GM18873 (cell line): ENCODE results near the gene PTPRK.

ENCODE experiments used
- ATAC-seq: cut with Tn5 transposase; IDR thresholded peaks from one replicate; pipeline ENCODE4 v1.9.1; 2021; ENCODE audit warnings: mild to moderate bottlenecking, moderate library complexity, moderate number of reproducible peaks; ENCODE audit not compliant: unreplicated experiment, low FRiP score

PTPRK gene

DNA sequence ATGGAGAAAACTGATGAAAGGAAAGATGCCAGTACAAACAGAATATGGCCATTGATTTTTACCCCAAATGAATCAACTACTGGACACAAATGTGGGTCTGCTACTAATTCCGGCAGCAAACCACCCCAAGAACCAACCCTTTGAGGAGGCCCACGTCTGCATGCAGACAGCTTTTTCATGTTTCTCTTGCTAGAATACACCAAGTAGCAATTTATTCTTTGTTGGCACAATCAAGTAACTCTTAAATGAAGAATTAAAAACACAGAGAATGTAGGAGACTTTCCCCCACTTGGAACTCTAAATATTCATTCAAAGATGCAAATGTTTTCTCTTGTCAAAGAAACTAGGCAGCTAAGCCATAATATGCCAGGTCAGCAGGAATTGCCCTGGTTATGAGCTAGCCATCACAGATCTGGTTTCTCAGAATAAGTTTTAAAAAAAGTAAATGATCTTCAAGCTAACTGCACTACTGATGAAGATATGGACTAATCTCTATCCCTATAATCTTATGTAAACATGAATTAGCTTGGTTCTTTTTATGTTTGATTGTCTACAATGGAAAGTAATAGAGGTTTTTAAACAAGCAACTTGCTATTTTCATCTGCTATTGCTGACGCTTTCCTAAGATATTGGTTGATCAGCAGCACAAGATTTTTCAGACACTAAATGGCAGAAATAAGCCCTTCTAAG, 456.4 kb downstream of the PTPRK start:
- no peak for ATAC-seq

DNA sequence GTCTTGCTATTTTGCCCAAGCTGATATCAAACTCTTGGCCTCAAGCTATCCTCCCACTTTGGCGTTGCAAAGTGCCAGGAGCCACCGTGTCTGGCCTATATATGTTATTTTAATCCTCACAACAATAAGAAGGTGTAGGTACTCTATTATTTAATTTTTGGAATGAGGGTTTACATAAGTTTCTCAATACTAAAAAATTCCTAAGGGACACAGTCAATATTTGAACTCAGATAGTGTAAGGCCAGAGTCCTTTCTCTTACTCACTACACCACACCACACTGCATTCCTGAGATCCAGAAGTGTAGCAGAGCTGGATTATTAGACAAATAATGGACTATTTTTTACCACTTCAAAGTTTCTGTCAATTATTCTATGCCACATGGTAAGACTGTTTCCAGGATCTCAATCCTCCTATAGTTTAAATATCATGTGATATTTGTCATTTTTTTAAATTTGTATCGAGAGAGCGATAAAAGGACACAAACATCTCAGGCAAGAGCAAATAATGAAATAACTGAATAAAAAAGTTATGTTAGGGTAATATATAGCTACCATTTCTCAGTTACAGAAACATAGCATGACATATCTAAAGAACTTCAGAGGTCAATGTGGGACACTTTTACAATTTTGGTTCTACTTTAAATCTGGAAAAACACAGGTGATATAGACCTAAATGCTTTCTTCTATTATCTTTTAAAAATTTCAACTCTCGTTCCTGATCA, 457.4 kb downstream of the PTPRK start:
- no peak for ATAC-seq

DNA sequence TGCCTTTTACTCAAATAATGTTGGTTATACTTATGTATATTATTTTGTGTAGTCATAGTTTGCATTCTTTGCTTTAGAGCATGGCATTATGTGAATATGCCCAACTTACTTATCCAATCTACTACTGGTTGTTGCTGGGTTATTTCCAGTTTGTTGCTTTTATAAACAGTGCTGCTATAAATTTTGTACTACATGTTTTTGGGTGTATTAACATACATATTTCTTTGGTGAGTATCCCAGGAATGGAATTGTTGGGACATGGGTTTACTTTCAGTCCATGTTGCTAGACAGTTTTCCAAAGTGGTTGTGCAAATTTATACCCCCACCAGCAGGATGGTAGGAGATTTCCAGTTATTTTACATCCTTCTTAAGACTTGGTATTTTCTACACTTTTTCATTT, 462.5 kb downstream of the PTPRK start:
- no peak for ATAC-seq

DNA sequence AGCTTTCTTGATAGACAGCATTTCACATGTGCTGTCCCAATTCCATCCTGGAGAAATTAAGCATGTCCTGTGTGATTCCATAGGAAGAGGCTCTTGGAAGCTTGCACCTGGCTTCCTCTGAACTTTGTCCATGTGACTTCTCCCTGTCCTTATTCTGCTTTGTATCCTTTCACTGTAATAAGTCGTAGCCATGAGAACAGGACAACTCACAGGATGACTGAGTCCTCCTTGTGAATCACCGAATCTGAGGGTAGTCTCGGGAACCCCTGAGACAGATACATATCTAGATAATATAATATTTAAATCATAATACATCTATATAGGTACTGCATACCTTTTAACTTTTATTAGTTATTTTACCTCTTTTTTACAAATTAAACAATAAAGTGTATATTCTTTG, 462.9 kb downstream of the PTPRK start:
- no peak for ATAC-seq

DNA sequence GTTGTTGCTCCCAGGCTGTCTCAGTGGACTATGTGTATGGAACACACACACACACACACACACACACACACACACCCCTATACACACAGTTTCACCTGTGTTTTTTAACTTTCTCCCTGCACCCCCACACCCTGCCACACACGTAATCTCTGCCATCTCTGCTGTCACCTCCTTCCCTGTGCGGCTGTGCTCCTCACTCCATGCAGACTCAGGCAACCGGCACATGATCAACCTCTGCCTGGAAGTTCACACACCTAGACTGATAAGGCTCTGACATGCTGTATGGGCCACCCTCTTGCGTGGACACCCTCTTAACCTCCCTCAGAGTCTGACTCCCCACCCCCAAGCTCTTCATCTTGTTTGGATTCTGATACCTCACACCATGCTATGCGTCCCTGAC, 467.3 kb downstream of the PTPRK start:
- no peak for ATAC-seq

DNA sequence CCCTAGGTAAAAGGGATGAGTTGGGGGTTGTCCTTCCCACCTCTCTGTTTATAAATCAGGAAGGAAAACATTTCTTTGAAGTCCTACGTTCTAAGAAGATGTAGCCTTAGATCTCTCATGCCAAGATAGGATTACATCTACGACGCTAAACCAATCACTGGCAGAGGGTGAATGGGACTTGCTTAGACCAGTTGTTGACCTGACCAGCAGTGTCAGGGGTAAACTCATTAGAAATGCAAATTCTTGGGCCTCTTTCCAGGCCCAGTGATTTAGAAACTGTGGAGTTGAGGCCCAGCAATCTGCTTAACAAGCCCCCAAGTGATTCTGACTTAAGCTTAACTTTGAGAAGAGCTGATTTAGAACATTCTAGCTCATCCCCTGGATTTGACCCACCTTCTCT, 472.4 kb downstream of the PTPRK start:
- no peak for ATAC-seq

DNA sequence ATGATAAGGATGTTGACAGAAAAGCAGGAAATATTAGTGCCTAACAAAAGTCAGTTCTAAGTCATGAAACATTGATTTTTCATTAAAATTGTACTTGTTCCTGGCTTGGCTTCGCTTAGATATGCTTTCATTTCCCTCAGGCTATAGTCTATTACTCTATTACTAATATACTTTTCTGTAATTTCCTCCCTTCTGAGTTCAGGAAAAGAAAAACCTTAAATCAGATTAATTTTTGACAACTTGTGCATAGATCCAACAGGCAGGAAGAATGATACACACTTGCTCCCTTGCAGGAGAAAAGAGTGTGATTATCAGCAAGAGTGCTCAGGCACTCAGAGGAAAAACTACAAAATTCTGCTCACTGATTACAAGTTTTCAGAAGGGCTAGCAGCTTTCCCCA, 474.4 kb downstream of the PTPRK start:
- ATAC-seq = no peak

DNA sequence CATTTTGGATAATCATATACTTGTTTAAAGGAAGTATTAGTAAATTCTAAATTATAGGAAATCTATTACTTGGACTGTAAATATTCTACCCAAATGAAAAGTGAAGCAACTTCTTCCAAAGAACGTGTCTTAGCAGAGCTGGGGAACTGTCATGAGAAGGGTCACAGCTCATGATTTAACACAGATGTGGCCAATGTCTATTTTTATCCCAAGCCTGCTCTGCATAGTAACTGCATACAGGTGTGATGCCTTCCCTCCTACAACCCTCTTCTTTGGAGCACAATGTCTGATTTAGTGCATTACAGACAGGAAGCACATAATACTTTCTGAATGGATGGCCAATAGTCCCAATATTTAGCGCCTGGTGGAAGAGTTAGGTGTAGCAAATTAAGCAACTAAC, 480.9 kb downstream of the PTPRK start:
- no peak for ATAC-seq

DNA sequence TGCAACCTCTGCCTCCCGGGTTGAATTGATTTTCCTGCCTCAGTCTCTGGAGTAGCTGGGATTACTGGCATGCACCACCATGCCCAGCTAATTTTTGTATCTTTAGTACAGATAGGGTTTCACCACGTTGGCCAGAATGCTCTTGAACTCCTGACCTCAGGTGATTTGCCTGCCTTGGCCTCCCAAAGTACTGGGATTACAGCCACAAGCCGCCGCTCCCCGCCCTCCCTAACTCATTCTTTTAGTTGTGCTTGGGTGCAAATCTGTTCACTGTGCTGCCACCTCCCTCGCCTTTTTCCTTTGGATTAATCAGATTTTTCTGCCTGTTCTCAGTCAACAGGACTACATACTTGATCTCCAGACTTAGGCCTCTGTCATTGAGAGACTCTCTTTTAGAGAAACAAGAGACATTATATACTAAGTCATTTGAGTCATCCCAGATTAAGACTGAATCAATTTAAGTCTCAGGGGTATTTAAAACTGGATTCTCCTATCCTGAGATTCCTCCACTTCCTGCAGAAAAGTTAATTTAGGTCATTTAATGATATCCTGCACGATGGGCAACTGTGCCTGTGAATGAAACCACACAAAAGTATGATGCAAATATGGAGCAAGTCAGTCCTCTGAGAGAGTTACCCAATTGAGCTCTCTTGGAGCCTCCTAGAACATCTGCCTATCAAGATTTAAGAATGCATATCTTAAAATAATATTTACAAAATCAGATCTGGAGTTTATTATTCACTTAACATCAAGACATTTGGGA, 483.4 kb downstream of the PTPRK start:
- ATAC-seq = no peak

DNA sequence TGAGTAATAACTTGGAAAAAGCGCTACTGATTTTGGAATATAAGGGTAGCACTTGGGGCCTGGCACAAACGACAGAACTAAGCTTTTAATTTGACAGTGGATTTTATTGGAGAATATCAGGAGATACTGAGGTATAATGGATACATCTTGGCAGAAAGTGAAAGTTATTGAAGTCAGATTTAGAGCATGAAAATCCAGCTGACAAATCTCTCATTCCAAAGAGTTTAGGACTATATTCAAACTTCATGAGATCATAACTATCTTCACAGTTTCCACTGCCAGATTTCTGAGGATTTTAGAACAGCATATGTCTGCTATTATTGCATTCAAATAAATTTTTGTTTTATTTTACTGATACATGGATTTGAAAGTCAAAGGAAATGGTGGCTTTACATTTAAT, 487.2 kb downstream of the PTPRK start:
- no peak for ATAC-seq

DNA sequence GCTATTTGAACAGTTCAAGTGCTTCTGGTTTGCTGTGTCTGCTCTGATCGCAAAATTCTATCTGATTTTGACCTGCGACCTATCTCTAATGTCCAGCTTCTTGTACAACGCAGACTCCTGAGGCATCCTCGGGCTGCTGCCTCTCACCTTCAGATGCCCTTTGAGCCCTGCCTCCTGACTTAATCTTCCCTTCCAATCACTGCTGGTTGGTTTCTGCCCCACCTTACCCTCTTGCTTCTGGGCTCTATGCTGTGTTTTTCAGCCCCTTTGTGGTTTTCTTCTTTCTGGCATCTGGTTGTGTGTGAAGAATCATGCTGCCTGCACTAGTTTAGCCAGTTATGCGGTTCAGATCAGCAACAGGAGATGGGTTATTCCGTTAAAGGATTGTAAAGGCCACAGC, 488.4 kb downstream of the PTPRK start:
- ATAC-seq = no peak

DNA sequence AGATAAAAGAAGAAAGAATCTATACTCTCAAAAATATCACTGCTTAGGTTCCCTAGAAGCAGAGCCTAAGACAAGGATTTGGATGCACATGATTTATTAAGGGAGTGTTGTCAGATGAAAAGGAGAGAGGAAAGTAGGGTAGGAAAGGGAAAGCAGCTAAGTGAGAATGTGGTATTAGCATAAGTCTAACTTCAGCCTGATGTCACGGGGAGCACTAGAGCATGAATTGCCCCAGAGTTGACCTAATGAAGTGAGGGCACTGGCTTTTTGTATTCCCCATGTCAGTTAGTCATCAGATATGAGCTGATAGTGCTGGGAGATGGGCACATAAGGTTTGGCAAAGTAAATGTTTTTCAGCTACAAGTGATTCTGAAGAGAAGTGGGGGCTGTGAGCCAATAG, 490.6 kb downstream of the PTPRK start:
- no peak for ATAC-seq

DNA sequence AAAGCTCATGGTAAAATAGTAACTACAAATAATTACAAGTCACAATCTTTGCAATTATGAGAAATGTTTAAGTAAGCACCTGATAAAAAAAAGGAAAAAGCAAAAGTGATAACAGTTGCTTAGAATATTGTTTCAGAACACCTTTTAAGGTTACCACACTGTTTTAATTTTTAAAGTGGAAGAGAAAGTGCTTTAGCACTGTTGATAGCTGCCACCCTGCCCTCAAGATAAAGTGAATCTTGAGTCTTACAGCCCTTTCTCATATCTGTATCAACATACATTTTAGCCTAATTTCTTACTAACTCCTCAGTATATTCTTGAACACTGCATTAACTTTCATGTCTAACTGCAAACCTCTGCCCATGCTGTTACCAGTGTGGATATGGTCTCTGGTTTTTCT, 492.2 kb downstream of the PTPRK start:
- ATAC-seq = no peak

DNA sequence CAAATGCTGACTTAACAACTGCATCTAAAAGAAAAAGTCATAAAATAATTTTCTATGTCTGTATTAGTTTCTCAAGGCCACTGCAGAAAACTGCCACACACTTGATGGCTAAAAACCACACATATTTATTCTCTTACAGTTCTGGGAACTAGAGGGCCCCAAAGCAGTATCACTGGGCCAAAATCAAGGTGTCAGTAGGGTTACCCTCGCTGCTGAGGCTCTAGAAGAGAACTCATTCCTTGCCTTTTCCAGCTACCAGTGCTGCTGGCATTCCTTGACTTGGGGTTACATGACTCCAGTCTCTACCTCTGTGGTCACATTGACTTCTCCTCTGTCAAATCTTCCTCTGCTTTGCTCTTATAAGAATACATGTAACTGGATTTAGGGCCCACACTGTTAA, 494.9 kb downstream of the PTPRK start:
- ATAC-seq = no peak

DNA sequence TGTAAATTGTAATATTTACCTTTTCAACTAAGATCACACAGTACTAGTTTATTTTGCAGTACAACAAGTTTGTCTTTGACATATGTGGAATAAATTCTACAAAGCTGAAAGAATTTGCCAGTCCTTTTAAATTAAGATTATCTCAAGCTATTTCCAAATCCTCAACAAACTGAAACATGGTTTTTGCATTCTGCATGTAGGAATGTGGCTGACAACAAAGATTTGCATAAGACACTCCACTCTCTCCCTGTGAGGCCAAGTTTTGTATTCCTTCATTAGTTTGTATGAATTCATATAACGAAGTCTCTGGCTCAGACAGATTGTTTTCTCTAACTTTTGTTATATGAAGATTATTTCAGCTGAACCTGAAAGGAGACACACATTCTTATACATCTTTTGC, 495.4 kb downstream of the PTPRK start:
- no peak for ATAC-seq

DNA sequence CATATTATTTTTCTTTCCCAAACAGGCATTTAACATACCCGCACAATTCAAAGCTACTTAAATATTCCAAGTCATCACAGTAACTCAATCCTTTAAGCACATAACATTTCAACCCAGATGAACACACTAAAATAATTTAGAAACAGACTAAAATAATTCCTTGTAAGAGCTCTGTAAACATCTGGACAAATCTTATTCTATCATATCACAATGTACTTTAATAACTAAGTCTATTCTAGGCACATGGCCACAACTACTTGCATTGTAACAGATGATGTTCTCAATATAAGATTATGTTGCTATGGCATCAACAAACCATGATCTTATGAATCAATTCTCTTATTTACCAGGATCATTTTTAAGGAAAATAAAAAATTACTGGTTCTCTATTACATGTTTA, 496.4 kb downstream of the PTPRK start:
- no peak for ATAC-seq

DNA sequence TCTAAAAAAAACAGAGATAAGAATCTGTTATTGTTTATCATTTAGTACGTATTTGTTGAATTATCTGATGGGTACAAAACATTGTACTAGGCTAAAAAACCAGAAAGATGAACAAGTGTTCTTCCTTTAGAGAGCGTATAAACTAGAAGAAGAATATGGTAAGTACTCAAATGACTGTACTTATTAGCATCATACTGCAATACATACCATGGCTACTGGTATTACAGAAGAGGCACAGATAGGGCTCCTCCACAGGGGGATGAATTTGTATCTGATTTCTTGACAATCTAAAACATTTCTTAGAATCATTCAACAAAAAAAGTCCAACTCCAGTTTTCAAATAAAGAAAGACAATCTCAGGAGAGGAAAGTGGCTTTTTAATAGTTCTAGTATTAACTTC, 501.6 kb downstream of the PTPRK start:
- no peak for ATAC-seq

DNA sequence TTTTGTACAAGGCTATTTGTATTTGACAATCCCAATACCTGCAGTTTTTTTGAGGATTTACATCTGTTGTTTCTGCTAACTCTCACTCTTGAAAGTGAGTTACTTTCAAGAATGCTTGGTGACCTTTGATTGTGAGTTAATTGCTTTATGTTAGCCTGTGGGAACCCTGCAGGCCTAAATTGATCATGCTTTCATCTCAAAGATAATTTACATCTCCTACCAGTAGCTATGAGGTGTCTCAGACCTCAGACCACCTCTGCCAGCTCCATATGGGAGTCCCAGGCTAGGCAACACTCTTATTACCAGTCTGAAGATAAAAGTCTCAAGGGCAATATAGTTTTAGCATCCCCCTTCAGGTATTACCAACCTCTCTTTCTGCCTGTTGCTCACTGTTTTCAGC, 503.1 kb downstream of the PTPRK start:
- ATAC-seq = no peak

DNA sequence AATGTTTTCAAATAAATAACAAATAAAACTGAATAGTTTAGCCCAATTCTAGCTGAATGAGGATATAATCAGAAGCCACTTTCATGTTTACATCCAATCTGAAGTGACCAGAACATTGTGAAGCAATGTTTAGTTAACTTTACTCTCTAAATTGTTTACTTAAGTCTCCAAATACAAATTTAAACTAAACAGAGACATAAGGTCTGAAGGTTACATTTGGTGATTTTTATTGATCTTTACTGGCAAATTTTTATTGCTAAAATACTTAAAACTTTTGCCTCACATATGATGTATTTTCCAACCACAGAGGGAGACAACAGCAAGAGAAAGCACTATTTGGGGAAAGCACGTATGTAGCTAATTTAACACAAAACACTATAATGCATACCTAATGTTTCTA, 512.7 kb downstream of the PTPRK start:
- ATAC-seq = no peak

DNA sequence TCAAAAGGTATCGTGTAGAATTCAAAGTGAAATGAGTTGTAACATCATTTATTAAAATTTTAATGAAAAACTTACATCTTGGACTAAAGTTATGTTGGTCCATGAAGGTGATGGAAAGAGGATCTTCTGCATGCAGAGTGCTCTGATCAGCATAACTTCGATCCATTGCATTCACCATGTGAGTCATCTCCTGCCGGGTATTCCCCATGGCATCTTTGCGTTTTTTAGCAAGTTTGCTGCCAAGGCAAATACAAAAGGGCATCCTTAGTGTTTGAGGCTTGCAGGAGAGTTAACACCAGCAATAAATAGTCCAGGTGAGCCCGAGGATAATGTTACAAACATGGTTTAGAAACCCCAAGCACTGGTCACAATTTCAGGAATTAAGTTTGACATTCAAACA, 515.4 kb downstream of the PTPRK start:
- no peak for ATAC-seq

DNA sequence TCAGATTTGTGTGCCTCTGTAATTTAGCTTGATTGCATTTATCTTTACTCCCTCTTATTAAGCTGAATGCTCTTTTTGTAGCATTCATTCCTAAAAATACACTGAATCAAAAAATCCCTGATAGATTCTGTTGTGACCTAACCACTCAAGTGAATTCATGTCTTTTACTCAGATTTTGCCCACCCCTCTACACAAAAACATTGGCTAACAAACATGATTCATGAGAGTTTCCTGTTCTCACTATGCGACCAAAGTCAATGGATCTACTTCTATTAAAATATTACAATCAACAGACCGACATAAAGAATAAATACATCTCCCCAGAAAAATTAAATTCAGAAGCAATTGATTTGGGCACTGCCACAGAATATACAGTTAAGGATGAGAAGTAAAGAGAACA, 520.0 kb downstream of the PTPRK start:
- ATAC-seq = no peak

DNA sequence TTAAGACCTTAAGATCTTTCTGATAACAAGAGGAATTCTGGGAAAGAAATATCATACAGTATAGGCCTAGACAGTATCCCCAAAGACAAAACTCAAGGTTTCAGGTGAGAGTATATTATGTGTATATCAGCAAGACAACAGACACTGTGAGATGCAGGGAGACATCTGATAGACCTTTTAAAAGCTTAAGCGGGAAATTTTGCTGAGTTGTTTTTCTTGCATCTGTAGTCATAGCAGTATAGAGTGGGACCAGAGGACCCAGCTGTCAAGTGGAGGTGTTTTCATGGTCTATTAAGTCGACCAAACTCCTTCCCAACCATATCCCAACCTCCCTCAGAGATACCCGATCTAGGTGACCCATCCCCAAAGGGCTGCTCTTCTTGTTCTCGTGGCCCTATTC, 521.4 kb downstream of the PTPRK start:
- no peak for ATAC-seq
